ENCODE measurements around the gene CNNM3. TPM values are rescaled to one million over a fixed set of nuclear protein-coding genes. Genes with fewer than 3 reads are reported as not detected.

The CNNM3 gene
- total RNA-seq, 4 donors from 2014 or later, result 12.6 to 28.3 (median 16.5) TPM

DNA sequence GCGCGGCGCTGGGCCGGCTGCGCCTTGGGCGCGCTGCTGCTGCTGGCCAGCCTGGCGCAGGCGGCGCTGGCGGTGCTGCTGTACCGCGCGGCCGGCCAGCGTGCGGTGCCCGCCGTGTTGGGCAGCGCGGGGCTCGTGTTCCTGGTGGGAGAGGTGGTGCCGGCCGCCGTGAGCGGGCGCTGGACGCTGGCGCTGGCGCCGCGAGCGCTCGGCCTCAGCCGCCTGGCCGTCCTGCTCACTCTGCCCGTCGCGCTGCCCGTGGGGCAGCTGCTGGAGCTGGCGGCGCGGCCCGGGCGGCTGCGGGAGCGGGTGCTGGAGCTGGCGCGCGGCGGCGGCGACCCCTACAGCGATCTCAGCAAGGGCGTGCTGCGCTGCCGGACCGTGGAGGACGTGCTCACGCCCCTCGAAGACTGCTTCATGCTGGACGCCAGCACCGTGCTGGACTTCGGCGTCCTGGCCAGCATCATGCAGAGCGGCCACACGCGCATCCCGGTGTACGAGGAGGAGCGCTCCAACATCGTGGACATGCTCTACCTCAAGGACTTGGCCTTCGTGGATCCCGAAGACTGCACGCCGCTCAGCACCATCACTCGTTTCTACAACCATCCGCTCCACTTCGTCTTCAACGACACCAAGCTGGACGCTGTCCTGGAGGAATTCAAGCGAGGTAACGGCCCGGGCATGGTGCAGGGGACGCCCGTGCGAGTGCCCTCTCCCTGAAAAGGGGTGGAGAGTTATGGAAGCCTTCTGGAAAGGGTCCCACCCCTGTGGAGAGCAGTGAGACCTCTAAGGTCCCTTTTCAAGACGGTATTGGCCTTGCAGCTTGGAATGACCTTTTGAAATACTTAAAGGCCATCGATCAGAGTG is 1.0 kb downstream of the CNNM3 start:
- Histone ChIP-seq H3K27ac (no peak overlapping the region), H3K4me3 (peak overlapping the region; percentile 92), H3K36me3 (peaks cover 5% of the 10 kb centered on the region), H3K9me3 (no peaks in the 10 kb centered on the region), H3K4me1 (peaks cover 36% of the 10 kb centered on the region), H3K27me3 (no peaks in the 10 kb centered on the region)
- WGBS, result 1% methylated on average over 44 of the region's 89 CpGs
- DNase-seq (ENCODE audit: low spot score in 2 of 2), result no peak
- TF ChIP-seq, protein P1, sequence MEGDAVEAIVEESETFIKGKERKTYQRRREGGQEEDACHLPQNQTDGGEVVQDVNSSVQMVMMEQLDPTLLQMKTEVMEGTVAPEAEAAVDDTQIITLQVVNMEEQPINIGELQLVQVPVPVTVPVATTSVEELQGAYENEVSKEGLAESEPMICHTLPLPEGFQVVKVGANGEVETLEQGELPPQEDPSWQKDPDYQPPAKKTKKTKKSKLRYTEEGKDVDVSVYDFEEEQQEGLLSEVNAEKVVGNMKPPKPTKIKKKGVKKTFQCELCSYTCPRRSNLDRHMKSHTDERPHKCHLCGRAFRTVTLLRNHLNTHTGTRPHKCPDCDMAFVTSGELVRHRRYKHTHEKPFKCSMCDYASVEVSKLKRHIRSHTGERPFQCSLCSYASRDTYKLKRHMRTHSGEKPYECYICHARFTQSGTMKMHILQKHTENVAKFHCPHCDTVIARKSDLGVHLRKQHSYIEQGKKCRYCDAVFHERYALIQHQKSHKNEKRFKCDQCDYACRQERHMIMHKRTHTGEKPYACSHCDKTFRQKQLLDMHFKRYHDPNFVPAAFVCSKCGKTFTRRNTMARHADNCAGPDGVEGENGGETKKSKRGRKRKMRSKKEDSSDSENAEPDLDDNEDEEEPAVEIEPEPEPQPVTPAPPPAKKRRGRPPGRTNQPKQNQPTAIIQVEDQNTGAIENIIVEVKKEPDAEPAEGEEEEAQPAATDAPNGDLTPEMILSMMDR (IDR thresholded peaks at IDR 0.05), result no peak
- peak in 1 of 3 donors; percentile 9 for TF ChIP-seq POLR2AphosphoS5 (IDR thresholded peaks at IDR 0.05)

DNA sequence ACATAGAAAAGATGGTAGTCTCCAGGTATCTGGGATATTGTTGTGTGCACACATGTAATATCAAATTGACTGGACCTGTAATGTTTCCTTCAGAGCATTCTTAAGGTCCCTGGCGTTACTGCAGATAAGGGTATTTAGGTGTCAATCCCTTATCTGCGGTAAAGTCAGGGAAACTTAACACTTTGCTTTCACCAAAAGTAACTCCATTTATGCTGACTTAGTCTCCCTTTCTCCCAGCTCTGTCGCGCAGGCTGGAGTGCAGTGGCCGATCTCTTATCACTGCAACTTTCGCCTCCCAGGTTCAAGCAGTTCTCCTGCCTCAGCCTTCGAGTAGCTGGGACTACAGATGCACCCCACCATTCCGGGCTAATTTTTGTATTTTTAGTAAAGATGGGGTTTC is 1.8 kb downstream of the CNNM3 start:
- H3K27me3 ChIP-seq, result no peaks in the 10 kb centered on the region
- peaks cover 34% of the 10 kb centered on the region for H3K4me1 ChIP-seq
- DNase-seq (ENCODE audit: low spot score in 2 of 2), result no peak
- peaks cover 3% of the 10 kb centered on the region for H3K36me3 ChIP-seq
- no peaks in the 10 kb centered on the region for H3K9me3 ChIP-seq
- TF ChIP-seq POLR2A (IDR thresholded peaks at IDR 0.05), result no peak
- TF ChIP-seq, protein P1 (IDR thresholded peaks at IDR 0.05), result no peak
- TF ChIP-seq POLR2AphosphoS5 (IDR thresholded peaks at IDR 0.05), result no peak
- no peak for TF ChIP-seq EP300 (IDR thresholded peaks at IDR 0.05)
- no peak overlapping the region for H3K27ac ChIP-seq
- peak overlapping the region; percentile 92 for H3K4me3 ChIP-seq
- 86% methylated on average over 8 of the region's 8 CpGs for WGBS

DNA sequence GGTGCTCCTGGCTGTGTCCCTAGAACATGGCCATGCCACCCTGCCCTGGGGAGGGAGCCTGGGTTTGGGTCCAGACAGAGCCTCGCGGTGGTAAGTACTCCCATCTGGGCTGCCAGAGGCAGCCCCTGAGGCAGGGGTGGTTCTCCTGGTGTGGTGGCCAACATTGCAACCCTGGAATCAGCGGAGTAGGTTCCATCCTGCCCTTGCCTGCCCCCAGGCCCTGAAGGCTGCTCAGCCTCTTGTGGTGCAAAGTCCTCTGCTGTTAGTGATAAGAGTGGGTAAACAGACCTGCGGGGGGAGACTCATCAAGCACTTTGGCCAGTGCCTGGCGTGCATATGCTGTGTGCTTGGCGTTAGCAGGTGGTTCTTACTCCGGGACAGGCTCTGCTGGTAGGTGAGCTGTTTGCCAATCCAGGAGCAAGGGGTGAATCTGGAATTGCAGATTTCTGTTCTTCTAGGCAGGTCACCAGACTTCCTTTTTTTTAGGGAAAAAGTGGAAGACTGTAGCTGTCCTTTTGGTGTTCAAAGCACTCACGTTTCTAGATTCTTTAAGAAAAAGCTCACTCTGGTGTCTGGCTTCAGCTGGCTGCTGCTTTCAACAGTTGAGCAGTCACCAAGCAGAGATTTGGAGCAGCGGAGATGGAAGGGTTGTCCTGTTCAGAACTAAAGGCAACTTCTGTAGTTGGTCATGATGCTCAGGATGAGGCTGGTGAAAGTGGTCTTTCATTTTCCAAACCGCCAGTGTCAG is 3.2 kb downstream of the CNNM3 start:
- 66% methylated on average over 4 of the region's 10 CpGs for WGBS
- Histone ChIP-seq H3K4me1 (peaks cover 34% of the 10 kb centered on the region), H3K27me3 (no peaks in the 10 kb centered on the region), H3K27ac (no peak overlapping the region), H3K9me3 (no peaks in the 10 kb centered on the region), H3K36me3 (peaks cover 8% of the 10 kb centered on the region), H3K4me3 (no peak overlapping the region)
- DNase-seq (ENCODE audit: low spot score in 2 of 2), result no peak
- no peak for TF ChIP-seq POLR2A (IDR thresholded peaks at IDR 0.05)
- no peak for TF ChIP-seq EP300 (IDR thresholded peaks at IDR 0.05)
- TF ChIP-seq, protein P1 (IDR thresholded peaks at IDR 0.05), result no peak
- TF ChIP-seq POLR2AphosphoS5 (IDR thresholded peaks at IDR 0.05), result no peak

DNA sequence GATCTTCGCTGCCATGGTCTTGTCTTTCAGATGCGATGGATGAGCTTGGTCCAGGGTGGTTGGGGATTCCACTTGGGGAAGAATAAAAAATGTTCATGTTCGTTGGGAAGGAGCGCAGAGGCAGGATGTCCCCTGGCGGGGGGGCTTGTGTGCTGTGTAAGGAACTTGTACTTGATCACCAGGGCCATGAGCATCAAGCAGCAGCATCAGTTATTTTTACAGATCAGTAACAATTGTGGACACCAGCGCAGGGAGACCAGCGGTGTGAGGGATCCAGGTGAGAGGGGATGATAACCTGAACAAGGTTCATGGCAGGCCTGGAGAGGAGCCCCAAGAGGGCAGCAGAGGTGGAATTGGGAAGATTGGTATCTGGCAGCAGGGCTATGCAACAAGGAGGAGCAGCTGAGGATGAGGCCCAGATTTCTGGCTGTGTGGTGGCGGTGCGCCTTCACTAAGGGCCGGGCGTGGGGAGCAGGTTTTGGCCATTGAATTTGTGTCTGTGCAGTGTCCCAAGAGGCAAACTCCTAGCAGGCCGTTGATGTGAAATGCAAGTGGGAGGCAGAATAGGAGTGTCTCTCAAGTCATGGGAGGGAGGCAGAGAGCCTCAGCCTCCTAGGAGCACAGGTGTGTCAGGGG is 3.9 kb downstream of the CNNM3 start:
- no peak overlapping the region for H3K27ac ChIP-seq
- TF ChIP-seq, protein P1 (IDR thresholded peaks at IDR 0.05), result no peak
- no peak for TF ChIP-seq EP300 (IDR thresholded peaks at IDR 0.05)
- TF ChIP-seq POLR2AphosphoS5 (IDR thresholded peaks at IDR 0.05), result no peak
- TF ChIP-seq POLR2A (IDR thresholded peaks at IDR 0.05), result no peak
- no peaks in the 10 kb centered on the region for H3K27me3 ChIP-seq
- 88% methylated on average over 11 of the region's 12 CpGs for WGBS
- H3K4me3 ChIP-seq, result no peak overlapping the region
- no peaks in the 10 kb centered on the region for H3K9me3 ChIP-seq
- H3K4me1 ChIP-seq, result peaks cover 33% of the 10 kb centered on the region
- H3K36me3 ChIP-seq, result peaks cover 9% of the 10 kb centered on the region
- no peak for DNase-seq (ENCODE audit: low spot score in 2 of 2)

Data from suprapubic skin (tissue), 4 donors.